Adrenal gland (tissue), 5 donors: Measurements from ENCODE around the gene CUX1.

ENCODE experiments used
- CTCF ChIP-seq, 6 experiments: fragments of 450-650 bp in 4 of 6; fragments of 200-600 bp in 2 of 6; sonication (generic) in 1 of 6; IDR thresholded peaks; 1 replicate in 5 of 6; 2 replicates in 1 of 6; pipeline versions ENCODE4 v1.5.1 to v1.8.0; 2016 to 2021; ENCODE audit warnings: antibody characterized with exemption in 6 of 6, mild to moderate bottlenecking in 2 of 6, moderate library complexity in 1 of 6
- POLR2A ChIP-seq, 2 donors: fragments of 450-650 bp; IDR thresholded peaks; one replicate each; pipeline ENCODE4 v1.6.1; 2017; ENCODE audit warnings: antibody characterized with exemption in 2 of 2, mild to moderate bottlenecking in 2 of 2, moderate library complexity in 1 of 2
- donor health status: DM: no; HTN: no; CAD: no.

DNA sequence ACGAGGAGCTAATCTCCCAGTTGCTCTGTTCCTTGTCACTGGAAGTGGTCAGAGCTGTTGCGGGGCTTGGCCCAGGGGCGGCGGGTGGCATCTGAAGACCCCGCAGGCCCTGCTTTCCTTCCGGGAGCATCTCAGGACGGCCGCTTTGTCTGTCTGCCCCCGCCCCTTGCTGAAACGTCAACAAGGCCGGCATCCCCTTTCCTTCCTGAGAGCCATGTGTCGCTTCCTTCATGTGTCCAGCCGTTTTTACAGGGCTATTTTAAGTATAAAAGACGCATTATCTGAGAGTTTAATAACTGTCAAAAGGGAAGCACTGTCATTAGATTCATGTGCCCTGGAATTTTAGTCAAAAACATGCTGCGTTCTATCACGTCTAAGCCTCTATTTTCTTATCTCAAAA lies 110.4 kb downstream of the CUX1 start:
- no peak for TF ChIP-seq POLR2A (IDR thresholded peaks at IDR 0.05)
- no peak for TF ChIP-seq CTCF (IDR thresholded peaks at IDR 0.05)
